Type B pancreatic cell (in vitro differentiated cells): Measurements from ENCODE around the gene ADGRV1. TPM values are rescaled to one million over a fixed set of nuclear protein-coding genes. Genes with fewer than 3 reads are reported as not detected.

Experiments
- DNase-seq: peaks from one replicate; pipeline ENCODE4 v3.0.0; 2021; ENCODE audit warnings: mixed read lengths; ENCODE audit not compliant: unreplicated experiment; ENCODE audit errors: extremely low spot score
- H3K27ac Mint-ChIP-seq: 2 replicates; pipeline ENCODE4 v1.8.0; 2021; ENCODE audit warnings: mild to moderate bottlenecking, mixed read lengths
- H3K27me3 Mint-ChIP-seq: 2 replicates; pipeline ENCODE4 v1.8.0; 2021; ENCODE audit warnings: mixed read lengths
- H3K36me3 Mint-ChIP-seq: 2 replicates; pipeline ENCODE4 v1.8.0; 2021; ENCODE audit warnings: mixed read lengths
- H3K4me1 Mint-ChIP-seq: one replicate; pipeline ENCODE4 v1.8.0; 2021; ENCODE audit warnings: mixed read lengths; ENCODE audit not compliant: unreplicated experiment
- H3K4me3 Mint-ChIP-seq: 2 replicates; pipeline ENCODE4 v1.8.0; 2021; ENCODE audit warnings: mild to moderate bottlenecking, mixed read lengths
- H3K9me3 Mint-ChIP-seq: 2 replicates; pipeline ENCODE4 v1.8.0; 2021; ENCODE audit warnings: mixed read lengths
- total RNA-seq: library from RNA; stranded (reverse); gene quantifications from 2 replicates; pipeline ENCODE4 v1.2.1, GENCODE V29; 2021; ENCODE audit warnings: low replicate concordance
- TF ChIP-seq, protein P1 (sequence below): fragments of 200-600 bp; sonication (generic); conservative IDR thresholded peaks from 2 replicates; pipeline ENCODE4 v1.5.0; 2021; ENCODE audit warnings: antibody characterized with exemption, mild to moderate bottlenecking

ADGRV1 gene
- total RNA-seq, 1 donor from 2014 or later = 29.5 TPM

- Mint-ChIP-seq H3K9me3 (no peaks in the 10 kb centered on the region), H3K36me3 (no peaks in the 10 kb centered on the region), H3K4me3 (no peak overlapping the region), H3K27ac (no peak overlapping the region), H3K27me3 (no peaks in the 10 kb centered on the region), H3K4me1 (peaks cover 20% of the 10 kb centered on the region)
- TF ChIP-seq, protein P1, sequence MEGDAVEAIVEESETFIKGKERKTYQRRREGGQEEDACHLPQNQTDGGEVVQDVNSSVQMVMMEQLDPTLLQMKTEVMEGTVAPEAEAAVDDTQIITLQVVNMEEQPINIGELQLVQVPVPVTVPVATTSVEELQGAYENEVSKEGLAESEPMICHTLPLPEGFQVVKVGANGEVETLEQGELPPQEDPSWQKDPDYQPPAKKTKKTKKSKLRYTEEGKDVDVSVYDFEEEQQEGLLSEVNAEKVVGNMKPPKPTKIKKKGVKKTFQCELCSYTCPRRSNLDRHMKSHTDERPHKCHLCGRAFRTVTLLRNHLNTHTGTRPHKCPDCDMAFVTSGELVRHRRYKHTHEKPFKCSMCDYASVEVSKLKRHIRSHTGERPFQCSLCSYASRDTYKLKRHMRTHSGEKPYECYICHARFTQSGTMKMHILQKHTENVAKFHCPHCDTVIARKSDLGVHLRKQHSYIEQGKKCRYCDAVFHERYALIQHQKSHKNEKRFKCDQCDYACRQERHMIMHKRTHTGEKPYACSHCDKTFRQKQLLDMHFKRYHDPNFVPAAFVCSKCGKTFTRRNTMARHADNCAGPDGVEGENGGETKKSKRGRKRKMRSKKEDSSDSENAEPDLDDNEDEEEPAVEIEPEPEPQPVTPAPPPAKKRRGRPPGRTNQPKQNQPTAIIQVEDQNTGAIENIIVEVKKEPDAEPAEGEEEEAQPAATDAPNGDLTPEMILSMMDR = no peak
- DNase-seq = no peak
These were observed 585.2 kb downstream of the ADGRV1 start for GRCh38 chr5:91143840-91144239.

DNA sequence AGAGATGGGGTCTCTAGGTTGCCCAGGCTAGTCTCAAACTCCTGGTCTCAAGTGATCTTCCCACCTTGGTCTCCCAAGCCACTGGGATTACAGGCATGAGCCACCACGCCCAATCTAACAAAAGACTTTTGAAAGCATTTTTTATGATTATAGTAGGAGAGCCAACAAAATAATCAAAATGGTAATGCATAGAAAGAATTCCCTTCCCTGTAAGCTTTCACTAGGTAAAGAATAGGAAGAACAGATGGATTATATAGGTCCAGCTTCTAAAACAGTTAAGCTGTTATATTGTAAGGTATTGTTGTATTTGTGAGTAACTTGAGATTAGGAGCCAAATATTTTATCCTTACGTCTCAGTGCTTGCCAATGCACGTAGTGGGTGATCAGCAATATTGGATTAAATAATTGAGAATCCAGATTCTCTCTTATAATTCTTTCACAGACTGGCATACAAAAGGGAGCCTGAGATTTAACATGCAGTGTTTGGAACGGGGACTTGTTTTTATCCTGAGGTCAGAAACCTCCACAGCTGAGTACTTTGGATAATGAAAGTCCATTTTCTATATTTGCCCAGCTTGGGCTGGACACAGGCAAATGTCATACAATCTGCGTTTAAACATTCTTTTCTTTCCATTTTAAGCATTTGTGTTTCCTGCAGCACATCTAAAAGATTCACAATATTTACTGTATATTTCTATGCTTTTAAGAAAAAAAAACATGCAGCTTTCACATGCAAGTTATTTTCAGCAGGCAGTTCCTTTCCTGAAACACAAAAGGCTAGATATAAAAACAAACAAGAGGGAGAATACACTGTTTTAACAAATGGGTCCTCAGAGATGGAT is 586.1 kb downstream of the ADGRV1 start:
- H3K36me3 Mint-ChIP-seq = no peaks in the 10 kb centered on the region
- H3K27me3 Mint-ChIP-seq = no peaks in the 10 kb centered on the region
- no peaks in the 10 kb centered on the region for H3K9me3 Mint-ChIP-seq
- H3K27ac Mint-ChIP-seq = no peak overlapping the region
- H3K4me3 Mint-ChIP-seq = no peak overlapping the region
- H3K4me1 Mint-ChIP-seq = peaks cover 19% of the 10 kb centered on the region
- DNase-seq = no peak
- TF ChIP-seq, protein P1 = no peak

- H3K4me3 Mint-ChIP-seq = no peak overlapping the region
- H3K4me1 Mint-ChIP-seq = peaks cover 17% of the 10 kb centered on the region
- TF ChIP-seq, protein P1 = no peak
- no peaks in the 10 kb centered on the region for H3K27me3 Mint-ChIP-seq
- H3K36me3 Mint-ChIP-seq = peaks cover 3% of the 10 kb centered on the region
- peaks cover 3% of the 10 kb centered on the region for H3K9me3 Mint-ChIP-seq
- no peak overlapping the region for H3K27ac Mint-ChIP-seq
- DNase-seq = no peak
These were observed 586.7 kb downstream of the ADGRV1 start for GRCh38 chr5:91145333-91145620.

DNA sequence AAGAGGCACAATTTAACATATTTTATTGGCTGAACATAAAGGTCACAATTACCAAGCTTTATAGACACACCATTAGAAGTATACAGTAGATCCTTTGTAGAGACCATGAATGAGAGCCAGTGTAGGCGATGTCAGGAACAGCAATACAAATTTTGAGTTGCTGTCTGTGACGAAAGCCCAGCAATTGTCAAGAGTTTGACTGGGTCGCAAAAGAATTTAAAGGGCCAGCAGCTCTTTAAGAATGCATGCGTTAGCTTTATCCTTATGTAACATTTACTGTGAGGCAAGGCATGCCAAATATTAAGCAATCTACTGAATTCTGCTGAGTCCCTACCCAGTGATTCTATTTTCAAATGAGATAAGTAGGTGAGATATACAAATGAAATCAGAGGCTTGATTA is 587.6 kb downstream of the ADGRV1 start:
- no peak for DNase-seq
- Mint-ChIP-seq H3K27ac (no peak overlapping the region), H3K36me3 (peaks cover 4% of the 10 kb centered on the region), H3K4me3 (no peak overlapping the region), H3K9me3 (peaks cover 4% of the 10 kb centered on the region), H3K27me3 (no peaks in the 10 kb centered on the region), H3K4me1 (peaks cover 19% of the 10 kb centered on the region)
- TF ChIP-seq, protein P1 = no peak

DNA sequence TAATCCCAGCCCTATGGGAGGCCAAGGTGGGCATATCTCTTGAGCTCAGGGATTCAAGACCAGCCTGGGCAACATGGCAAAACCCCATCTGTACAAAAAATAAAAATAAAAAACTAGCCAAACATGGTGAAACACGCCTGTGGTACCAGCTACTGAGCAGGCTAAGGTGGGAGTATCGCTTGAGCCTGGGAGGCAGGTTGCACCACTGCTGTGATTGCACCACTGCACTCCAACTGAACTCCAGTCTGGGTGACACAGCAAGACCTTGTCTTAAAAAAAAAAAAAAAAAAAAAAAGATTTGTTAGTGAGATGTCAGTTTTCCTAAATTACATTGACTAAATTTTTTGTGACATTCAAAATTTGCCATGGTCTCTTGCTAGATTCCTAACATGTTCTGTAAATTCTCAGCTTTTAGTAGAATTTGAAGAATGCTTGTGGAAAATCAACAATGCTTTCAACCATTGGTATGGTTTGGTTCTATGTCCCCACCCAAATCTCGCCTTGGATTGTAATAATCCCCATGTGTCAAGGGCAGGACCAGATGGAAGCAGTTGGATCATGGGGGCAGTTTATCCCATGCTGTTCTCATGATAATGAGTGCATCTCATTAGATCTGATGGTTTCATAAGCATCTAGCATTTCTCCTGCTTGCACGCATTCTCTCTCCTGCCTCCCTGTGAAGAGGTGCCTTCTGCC is 588.5 kb downstream of the ADGRV1 start:
- Mint-ChIP-seq H3K9me3 (peaks cover 4% of the 10 kb centered on the region), H3K4me1 (peaks cover 19% of the 10 kb centered on the region), H3K27ac (no peak overlapping the region), H3K27me3 (no peaks in the 10 kb centered on the region), H3K36me3 (peaks cover 4% of the 10 kb centered on the region), H3K4me3 (no peak overlapping the region)
- TF ChIP-seq, protein P1 = no peak
- no peak for DNase-seq
